H9 (cell line): ENCODE measurements around the gene RXYLT1. TPM values are rescaled to one million over a fixed set of nuclear protein-coding genes. Genes with fewer than 3 reads are reported as not detected.

ENCODE experiments used
- DNase-seq: peaks from one replicate; pipeline ENCODE4 v3.0.0-alpha.2; 2017
- H2AFZ ChIP-seq: one replicate; pipeline ENCODE4 v1.6.1; 2013; ENCODE audit warnings: mild to moderate bottlenecking, low read length, control low read depth, moderate library complexity
- H2AK5ac ChIP-seq: 2 replicates; pipeline ENCODE4 v1.6.1; 2013; ENCODE audit warnings: low read length, control low read depth, mixed read lengths; ENCODE audit not compliant: insufficient read length
- H2BK120ac ChIP-seq: one replicate; pipeline ENCODE4 v1.6.1; 2013; ENCODE audit warnings: low read depth, mild to moderate bottlenecking, low read length, control low read depth, inconsistent platforms; ENCODE audit not compliant: poor library complexity, severe bottlenecking
- H2BK12ac ChIP-seq: 2 replicates; pipeline ENCODE4 v1.6.1; 2013; ENCODE audit warnings: low read length, control low read depth, mixed read lengths, low read depth; ENCODE audit not compliant: insufficient read length
- H2BK15ac ChIP-seq: 2 replicates; pipeline ENCODE4 v1.6.1; 2013; ENCODE audit warnings: low read depth, low read length, control low read depth
- H2BK20ac ChIP-seq: one replicate; pipeline ENCODE4 v1.6.1; 2013; ENCODE audit warnings: low read depth, mild to moderate bottlenecking, low read length, control low read depth, inconsistent platforms; ENCODE audit not compliant: poor library complexity, severe bottlenecking
- H2BK5ac ChIP-seq: 2 replicates; pipeline ENCODE4 v1.6.1; 2013; ENCODE audit warnings: low read length, control low read depth, mixed read lengths; ENCODE audit not compliant: insufficient read length
- H3K14ac ChIP-seq: 2 replicates; pipeline ENCODE4 v1.6.1; 2013; ENCODE audit warnings: low read length, control low read depth; ENCODE audit not compliant: insufficient read depth
- H3K18ac ChIP-seq: 2 replicates; pipeline ENCODE4 v1.6.1; 2013; ENCODE audit warnings: low read depth, mild to moderate bottlenecking, mixed read lengths, low read length, control low read depth; ENCODE audit not compliant: insufficient read length
- H3K23ac ChIP-seq: 2 replicates; pipeline ENCODE4 v1.6.1; 2013; ENCODE audit warnings: low read length, control low read depth, mixed read lengths, low read depth; ENCODE audit not compliant: insufficient read length
- H3K23me2 ChIP-seq: 2 replicates; pipeline ENCODE4 v1.6.1; 2013; ENCODE audit warnings: low read depth, mild to moderate bottlenecking, mixed read lengths, low read length, control low read depth; ENCODE audit not compliant: insufficient read length, poor library complexity, severe bottlenecking
- H3K27ac ChIP-seq: 2 replicates; pipeline ENCODE4 v1.5.1; 2013; ENCODE audit warnings: low read length, control low read depth, mixed read lengths, low read depth; ENCODE audit not compliant: insufficient read length
- H3K27me3 ChIP-seq: 2 replicates; pipeline ENCODE4 v1.6.1; 2013; ENCODE audit warnings: low read length, control low read depth, inconsistent platforms; ENCODE audit not compliant: insufficient read depth
- H3K4ac ChIP-seq: 2 replicates; pipeline ENCODE4 v1.6.1; 2013; ENCODE audit warnings: low read depth, mild to moderate bottlenecking, control low read depth, inconsistent platforms, low read length, moderate library complexity
- H3K4me1 ChIP-seq: 2 replicates; pipeline ENCODE4 v1.6.1; 2013; ENCODE audit warnings: low read length, control low read depth, inconsistent platforms; ENCODE audit not compliant: insufficient read depth
- H3K4me2 ChIP-seq: 2 replicates; pipeline ENCODE4 v1.6.1; 2013; ENCODE audit warnings: low read length, control low read depth, mixed read lengths; ENCODE audit not compliant: insufficient read length, insufficient read depth
- H3K56ac ChIP-seq: 2 replicates; pipeline ENCODE4 v1.6.1; 2013; ENCODE audit warnings: low read depth, mild to moderate bottlenecking, mixed read lengths, low read length, control low read depth; ENCODE audit not compliant: insufficient read length
- H3K79me1 ChIP-seq: 2 replicates; pipeline ENCODE4 v1.6.1; 2013; ENCODE audit warnings: low read depth, mild to moderate bottlenecking, moderate library complexity, low read length, control low read depth, inconsistent platforms; ENCODE audit not compliant: insufficient read depth, poor library complexity, severe bottlenecking
- H3K79me2 ChIP-seq: 2 replicates; pipeline ENCODE4 v1.6.1; 2013; ENCODE audit warnings: low read length, control low read depth, inconsistent platforms; ENCODE audit not compliant: insufficient read depth
- H3K9ac ChIP-seq: 2 replicates; pipeline ENCODE4 v1.6.1; 2013; ENCODE audit warnings: low read length, control low read depth, mixed read lengths; ENCODE audit not compliant: insufficient read length; ENCODE audit errors: extremely low read depth
- H3K9me3 ChIP-seq: one replicate; pipeline ENCODE4 v1.6.1; 2013; ENCODE audit warnings: low read depth, low read length, inconsistent platforms; ENCODE audit not compliant: control insufficient read depth
- H3T11ph ChIP-seq: one replicate; pipeline ENCODE4 v1.6.1; 2013; ENCODE audit warnings: mild to moderate bottlenecking, low read length, control low read depth, inconsistent platforms
- H4K20me1 ChIP-seq: one replicate; pipeline ENCODE4 v1.6.1; 2013; ENCODE audit not compliant: control insufficient read depth, insufficient read length, insufficient read depth
- H4K5ac ChIP-seq: 2 replicates; pipeline ENCODE4 v1.6.1; 2013; ENCODE audit warnings: low read depth, mild to moderate bottlenecking, mixed read lengths, low read length, control low read depth; ENCODE audit not compliant: insufficient read length
- H4K8ac ChIP-seq: replicated peaks from 2 replicates; pipeline ENCODE4 v1.6.1; 2013; ENCODE audit warnings: low read length, control low read depth, mixed read lengths, low read depth; ENCODE audit not compliant: insufficient read length
- H4K91ac ChIP-seq: 2 replicates; pipeline ENCODE4 v1.6.1; 2013; ENCODE audit warnings: low read depth, mild to moderate bottlenecking, moderate library complexity, mixed read lengths, low read length, control low read depth; ENCODE audit not compliant: insufficient read length
- H3K27ac Mint-ChIP-seq, 3 experiments: 2 replicates in 2 of 3; 3 replicates in 1 of 3; pipeline ENCODE4 v1.8.0; 2020 to 2021; ENCODE audit warnings: mixed read lengths in 3 of 3, mild to moderate bottlenecking in 1 of 3, moderate library complexity in 1 of 3
- H3K27me3 Mint-ChIP-seq: 2 replicates; pipeline ENCODE4 v1.8.0; 2021; ENCODE audit warnings: low read depth, mild to moderate bottlenecking, moderate library complexity, mixed read lengths
- H3K36me3 Mint-ChIP-seq, 3 experiments: 2 replicates in 2 of 3; 3 replicates in 1 of 3; pipeline ENCODE4 v1.8.0; 2020 to 2021; ENCODE audit warnings: low read depth in 3 of 3, mixed read lengths in 3 of 3; ENCODE audit not compliant: insufficient read depth in 1 of 3
- H3K4me1 Mint-ChIP-seq, 2 experiments: 2 replicates each; pipeline ENCODE4 v1.8.0; 2020; ENCODE audit warnings: mixed read lengths in 2 of 2
- H3K4me3 Mint-ChIP-seq, 2 experiments: 2 replicates in 1 of 2; 3 replicates in 1 of 2; pipeline ENCODE4 v1.8.0; 2020 to 2021; ENCODE audit warnings: mild to moderate bottlenecking in 2 of 2, mixed read lengths in 2 of 2, moderate library complexity in 1 of 2
- H3K9me3 Mint-ChIP-seq, 2 experiments: 2 replicates in 1 of 2; 3 replicates in 1 of 2; pipeline ENCODE4 v1.8.0; 2020; ENCODE audit warnings: mild to moderate bottlenecking in 2 of 2, mixed read lengths in 2 of 2, moderate library complexity in 1 of 2
- CTCF ChIP-seq: fragments of 200-600 bp; sonication (generic); conservative IDR thresholded peaks from 3 replicates; pipeline ENCODE4 v1.8.0; 2021; ENCODE audit warnings: antibody characterized with exemption, mild to moderate bottlenecking
- WGBS: extraction: QIAGEN DNeasy Blood & Tissue Kit; methylation state at CpG from one replicate; pipeline ENCODE4 v1.1.7; 2013; ENCODE audit warnings: missing lambda C conversion rate, low lambda C conversion rate, mixed read lengths; ENCODE audit not compliant: insufficient read length; ENCODE audit errors: extremely low coverage; 5-methylcytosine and 5-hydroxymethylcytosine counted together
- total RNA-seq: library from RNA; stranded (reverse); gene quantifications from 2 replicates; pipeline ENCODE4 v1.2.1, GENCODE V29; 2021

RXYLT1 gene
- total RNA-seq, 1 experiment from 2014 or later: 10.1 TPM

- no peak overlapping the region for H3K23ac ChIP-seq
- WGBS: no CpG with 5 or more reads among the region's 3 CpGs
- H3K4me3 Mint-ChIP-seq: no peak overlapping the region
- no peak overlapping the region for H4K5ac ChIP-seq
- H3K4me2 ChIP-seq: no peak overlapping the region
- peaks cover 0 to 4% (median 3%) of the 10 kb centered on the region in 3 experiments; a peak in 1 of 7 replicates for H3K36me3 Mint-ChIP-seq
- no peaks in the 10 kb centered on the region for H3K27me3 ChIP-seq
- TF ChIP-seq CTCF: no peak
- H3K56ac ChIP-seq: no peak overlapping the region
- H3K27me3 Mint-ChIP-seq: no peaks in the 10 kb centered on the region
- H3K23me2 ChIP-seq: no peaks in the 10 kb centered on the region
- H3K14ac ChIP-seq: no peak overlapping the region
- H2BK20ac ChIP-seq: no peak overlapping the region
- no peaks in the 10 kb centered on the region for H3K9me3 ChIP-seq
- H4K91ac ChIP-seq: no peak overlapping the region
- no peak overlapping the region for H2BK12ac ChIP-seq
- no peaks in the 10 kb centered on the region for H3K79me1 ChIP-seq
- no peak overlapping the region for H3K4ac ChIP-seq
- H3K9me3 Mint-ChIP-seq: no peaks in the 10 kb centered on the region
- H2BK120ac ChIP-seq: no peak overlapping the region
- H3K4me1 ChIP-seq: no peaks in the 10 kb centered on the region
- H2AFZ ChIP-seq: no peak overlapping the region
- DNase-seq: no peak
- H2BK15ac ChIP-seq: no peak overlapping the region
- H3K18ac ChIP-seq: no peak overlapping the region
- H3K9ac ChIP-seq: no peak overlapping the region
- no peak overlapping the region for H4K8ac ChIP-seq
- H4K20me1 ChIP-seq: no peaks in the 10 kb centered on the region
- no peak overlapping the region for H3K27ac ChIP-seq
- H3T11ph ChIP-seq: no peak overlapping the region
- no peak overlapping the region for H3K27ac Mint-ChIP-seq
- no peaks in the 10 kb centered on the region for H3K4me1 Mint-ChIP-seq
- no peaks in the 10 kb centered on the region for H3K79me2 ChIP-seq
- no peak overlapping the region for H2BK5ac ChIP-seq
- H2AK5ac ChIP-seq: no peak overlapping the region
These were observed 26.3 kb downstream of the RXYLT1 start for GRCh38 chr12:63805704-63806672.
